ENCODE results near the gene MOV10L1. TPM values are rescaled to one million over a fixed set of nuclear protein-coding genes. Genes with fewer than 3 reads are reported as not detected.

Gene MOV10L1
- total and polyA plus RNA-seq, 9 of the 15 experiments (the other 6 are each of a cell fraction or from before 2014, with no cell fraction given): 0.06 to 0.43 (median 0.15) TPM

DNA sequence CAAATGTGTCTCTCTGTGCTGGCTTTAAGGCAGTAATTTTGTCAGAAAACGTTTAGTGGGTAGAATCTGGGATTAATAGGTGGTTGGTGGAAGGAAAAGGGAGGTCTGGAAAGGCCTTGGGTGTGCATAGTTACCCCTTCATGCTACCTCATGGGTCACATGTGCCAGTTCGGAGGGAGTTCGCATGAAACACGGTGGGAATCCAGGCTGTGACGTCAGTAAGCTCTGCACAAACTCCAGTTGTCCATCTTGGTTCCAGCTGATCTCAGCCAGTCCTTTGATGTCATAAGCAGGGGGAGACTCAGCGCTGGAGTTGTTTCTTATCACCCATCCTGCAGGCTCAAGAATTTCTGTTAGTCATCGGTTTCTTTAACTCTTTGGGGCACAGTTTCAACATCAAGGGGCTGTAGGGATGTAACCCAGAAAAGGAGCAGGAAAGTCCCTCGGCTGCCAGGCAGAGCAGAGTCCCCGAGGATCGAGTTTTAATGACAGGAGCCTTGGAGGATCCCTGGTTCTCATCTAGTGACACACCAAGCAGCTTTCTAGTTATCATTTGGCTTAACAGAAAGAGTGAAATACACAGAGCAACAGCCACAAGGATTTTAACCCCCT, 28.9 kb downstream of the MOV10L1 start (continued):
- TF ChIP-seq, protein P1, sequence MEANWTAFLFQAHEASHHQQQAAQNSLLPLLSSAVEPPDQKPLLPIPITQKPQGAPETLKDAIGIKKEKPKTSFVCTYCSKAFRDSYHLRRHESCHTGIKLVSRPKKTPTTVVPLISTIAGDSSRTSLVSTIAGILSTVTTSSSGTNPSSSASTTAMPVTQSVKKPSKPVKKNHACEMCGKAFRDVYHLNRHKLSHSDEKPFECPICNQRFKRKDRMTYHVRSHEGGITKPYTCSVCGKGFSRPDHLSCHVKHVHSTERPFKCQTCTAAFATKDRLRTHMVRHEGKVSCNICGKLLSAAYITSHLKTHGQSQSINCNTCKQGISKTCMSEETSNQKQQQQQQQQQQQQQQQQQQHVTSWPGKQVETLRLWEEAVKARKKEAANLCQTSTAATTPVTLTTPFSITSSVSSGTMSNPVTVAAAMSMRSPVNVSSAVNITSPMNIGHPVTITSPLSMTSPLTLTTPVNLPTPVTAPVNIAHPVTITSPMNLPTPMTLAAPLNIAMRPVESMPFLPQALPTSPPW (CRISPR knock-in tag; IDR thresholded peaks at IDR 0.05): peak; percentile 83
- TF ChIP-seq L3MBTL2 (IDR thresholded peaks at IDR 0.05) (peak; percentile 91), KLF1 (tag; IDR thresholded peaks at IDR 0.05) (no peak), NR1H2 (CRISPR knock-in tag; IDR thresholded peaks at IDR 0.05) (no peak), HMGN3 (IDR thresholded peaks at IDR 0.05; ENCODE audit: borderline replicate concordance, extremely low read depth, insufficient read length, low read depth, low read length) (peak; percentile 30), BRD4 (IDR thresholded peaks at IDR 0.05) (no peak; the same call in 1 of the 2 replicates), BCOR (IDR thresholded peaks at IDR 0.05) (peak; percentile 6; the same call in 1 of the 2 replicates)
- TF ChIP-seq, protein P2, sequence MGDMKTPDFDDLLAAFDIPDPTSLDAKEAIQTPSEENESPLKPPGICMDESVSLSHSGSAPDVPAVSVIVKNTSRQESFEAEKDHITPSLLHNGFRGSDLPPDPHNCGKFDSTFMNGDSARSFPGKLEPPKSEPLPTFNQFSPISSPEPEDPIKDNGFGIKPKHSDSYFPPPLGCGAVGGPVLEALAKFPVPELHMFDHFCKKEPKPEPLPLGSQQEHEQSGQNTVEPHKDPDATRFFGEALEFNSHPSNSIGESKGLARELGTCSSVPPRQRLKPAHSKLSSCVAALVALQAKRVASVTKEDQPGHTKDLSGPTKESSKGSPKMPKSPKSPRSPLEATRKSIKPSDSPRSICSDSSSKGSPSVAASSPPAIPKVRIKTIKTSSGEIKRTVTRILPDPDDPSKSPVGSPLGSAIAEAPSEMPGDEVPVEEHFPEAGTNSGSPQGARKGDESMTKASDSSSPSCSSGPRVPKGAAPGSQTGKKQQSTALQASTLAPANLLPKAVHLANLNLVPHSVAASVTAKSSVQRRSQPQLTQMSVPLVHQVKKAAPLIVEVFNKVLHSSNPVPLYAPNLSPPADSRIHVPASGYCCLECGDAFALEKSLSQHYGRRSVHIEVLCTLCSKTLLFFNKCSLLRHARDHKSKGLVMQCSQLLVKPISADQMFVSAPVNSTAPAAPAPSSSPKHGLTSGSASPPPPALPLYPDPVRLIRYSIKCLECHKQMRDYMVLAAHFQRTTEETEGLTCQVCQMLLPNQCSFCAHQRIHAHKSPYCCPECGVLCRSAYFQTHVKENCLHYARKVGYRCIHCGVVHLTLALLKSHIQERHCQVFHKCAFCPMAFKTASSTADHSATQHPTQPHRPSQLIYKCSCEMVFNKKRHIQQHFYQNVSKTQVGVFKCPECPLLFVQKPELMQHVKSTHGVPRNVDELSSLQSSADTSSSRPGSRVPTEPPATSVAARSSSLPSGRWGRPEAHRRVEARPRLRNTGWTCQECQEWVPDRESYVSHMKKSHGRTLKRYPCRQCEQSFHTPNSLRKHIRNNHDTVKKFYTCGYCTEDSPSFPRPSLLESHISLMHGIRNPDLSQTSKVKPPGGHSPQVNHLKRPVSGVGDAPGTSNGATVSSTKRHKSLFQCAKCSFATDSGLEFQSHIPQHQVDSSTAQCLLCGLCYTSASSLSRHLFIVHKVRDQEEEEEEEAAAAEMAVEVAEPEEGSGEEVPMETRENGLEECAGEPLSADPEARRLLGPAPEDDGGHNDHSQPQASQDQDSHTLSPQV (IDR thresholded peaks at IDR 0.05): peak; percentile 52
- TF ChIP-seq, protein P3, sequence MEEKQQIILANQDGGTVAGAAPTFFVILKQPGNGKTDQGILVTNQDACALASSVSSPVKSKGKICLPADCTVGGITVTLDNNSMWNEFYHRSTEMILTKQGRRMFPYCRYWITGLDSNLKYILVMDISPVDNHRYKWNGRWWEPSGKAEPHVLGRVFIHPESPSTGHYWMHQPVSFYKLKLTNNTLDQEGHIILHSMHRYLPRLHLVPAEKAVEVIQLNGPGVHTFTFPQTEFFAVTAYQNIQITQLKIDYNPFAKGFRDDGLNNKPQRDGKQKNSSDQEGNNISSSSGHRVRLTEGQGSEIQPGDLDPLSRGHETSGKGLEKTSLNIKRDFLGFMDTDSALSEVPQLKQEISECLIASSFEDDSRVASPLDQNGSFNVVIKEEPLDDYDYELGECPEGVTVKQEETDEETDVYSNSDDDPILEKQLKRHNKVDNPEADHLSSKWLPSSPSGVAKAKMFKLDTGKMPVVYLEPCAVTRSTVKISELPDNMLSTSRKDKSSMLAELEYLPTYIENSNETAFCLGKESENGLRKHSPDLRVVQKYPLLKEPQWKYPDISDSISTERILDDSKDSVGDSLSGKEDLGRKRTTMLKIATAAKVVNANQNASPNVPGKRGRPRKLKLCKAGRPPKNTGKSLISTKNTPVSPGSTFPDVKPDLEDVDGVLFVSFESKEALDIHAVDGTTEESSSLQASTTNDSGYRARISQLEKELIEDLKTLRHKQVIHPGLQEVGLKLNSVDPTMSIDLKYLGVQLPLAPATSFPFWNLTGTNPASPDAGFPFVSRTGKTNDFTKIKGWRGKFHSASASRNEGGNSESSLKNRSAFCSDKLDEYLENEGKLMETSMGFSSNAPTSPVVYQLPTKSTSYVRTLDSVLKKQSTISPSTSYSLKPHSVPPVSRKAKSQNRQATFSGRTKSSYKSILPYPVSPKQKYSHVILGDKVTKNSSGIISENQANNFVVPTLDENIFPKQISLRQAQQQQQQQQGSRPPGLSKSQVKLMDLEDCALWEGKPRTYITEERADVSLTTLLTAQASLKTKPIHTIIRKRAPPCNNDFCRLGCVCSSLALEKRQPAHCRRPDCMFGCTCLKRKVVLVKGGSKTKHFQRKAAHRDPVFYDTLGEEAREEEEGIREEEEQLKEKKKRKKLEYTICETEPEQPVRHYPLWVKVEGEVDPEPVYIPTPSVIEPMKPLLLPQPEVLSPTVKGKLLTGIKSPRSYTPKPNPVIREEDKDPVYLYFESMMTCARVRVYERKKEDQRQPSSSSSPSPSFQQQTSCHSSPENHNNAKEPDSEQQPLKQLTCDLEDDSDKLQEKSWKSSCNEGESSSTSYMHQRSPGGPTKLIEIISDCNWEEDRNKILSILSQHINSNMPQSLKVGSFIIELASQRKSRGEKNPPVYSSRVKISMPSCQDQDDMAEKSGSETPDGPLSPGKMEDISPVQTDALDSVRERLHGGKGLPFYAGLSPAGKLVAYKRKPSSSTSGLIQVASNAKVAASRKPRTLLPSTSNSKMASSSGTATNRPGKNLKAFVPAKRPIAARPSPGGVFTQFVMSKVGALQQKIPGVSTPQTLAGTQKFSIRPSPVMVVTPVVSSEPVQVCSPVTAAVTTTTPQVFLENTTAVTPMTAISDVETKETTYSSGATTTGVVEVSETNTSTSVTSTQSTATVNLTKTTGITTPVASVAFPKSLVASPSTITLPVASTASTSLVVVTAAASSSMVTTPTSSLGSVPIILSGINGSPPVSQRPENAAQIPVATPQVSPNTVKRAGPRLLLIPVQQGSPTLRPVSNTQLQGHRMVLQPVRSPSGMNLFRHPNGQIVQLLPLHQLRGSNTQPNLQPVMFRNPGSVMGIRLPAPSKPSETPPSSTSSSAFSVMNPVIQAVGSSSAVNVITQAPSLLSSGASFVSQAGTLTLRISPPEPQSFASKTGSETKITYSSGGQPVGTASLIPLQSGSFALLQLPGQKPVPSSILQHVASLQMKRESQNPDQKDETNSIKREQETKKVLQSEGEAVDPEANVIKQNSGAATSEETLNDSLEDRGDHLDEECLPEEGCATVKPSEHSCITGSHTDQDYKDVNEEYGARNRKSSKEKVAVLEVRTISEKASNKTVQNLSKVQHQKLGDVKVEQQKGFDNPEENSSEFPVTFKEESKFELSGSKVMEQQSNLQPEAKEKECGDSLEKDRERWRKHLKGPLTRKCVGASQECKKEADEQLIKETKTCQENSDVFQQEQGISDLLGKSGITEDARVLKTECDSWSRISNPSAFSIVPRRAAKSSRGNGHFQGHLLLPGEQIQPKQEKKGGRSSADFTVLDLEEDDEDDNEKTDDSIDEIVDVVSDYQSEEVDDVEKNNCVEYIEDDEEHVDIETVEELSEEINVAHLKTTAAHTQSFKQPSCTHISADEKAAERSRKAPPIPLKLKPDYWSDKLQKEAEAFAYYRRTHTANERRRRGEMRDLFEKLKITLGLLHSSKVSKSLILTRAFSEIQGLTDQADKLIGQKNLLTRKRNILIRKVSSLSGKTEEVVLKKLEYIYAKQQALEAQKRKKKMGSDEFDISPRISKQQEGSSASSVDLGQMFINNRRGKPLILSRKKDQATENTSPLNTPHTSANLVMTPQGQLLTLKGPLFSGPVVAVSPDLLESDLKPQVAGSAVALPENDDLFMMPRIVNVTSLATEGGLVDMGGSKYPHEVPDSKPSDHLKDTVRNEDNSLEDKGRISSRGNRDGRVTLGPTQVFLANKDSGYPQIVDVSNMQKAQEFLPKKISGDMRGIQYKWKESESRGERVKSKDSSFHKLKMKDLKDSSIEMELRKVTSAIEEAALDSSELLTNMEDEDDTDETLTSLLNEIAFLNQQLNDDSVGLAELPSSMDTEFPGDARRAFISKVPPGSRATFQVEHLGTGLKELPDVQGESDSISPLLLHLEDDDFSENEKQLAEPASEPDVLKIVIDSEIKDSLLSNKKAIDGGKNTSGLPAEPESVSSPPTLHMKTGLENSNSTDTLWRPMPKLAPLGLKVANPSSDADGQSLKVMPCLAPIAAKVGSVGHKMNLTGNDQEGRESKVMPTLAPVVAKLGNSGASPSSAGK (IDR thresholded peaks at IDR 0.05): peak; percentile 95
- TF ChIP-seq, protein P4, sequence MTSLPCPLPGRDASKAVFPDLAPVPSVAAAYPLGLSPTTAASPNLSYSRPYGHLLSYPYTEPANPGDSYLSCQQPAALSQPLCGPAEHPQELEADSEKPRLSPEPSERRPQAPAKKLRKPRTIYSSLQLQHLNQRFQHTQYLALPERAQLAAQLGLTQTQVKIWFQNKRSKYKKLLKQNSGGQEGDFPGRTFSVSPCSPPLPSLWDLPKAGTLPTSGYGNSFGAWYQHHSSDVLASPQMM (CRISPR knock-in tag; IDR thresholded peaks at IDR 0.05): no peak

All from K562 (cell line).